HepG2 (cell line): ENCODE measurements around the gene MTTP.

Experiments
- ATF7 ChIP-seq, 2 experiments: fragments of 450-650 bp in 1 of 2; sonication (generic) in 1 of 2; formaldehyde crosslinking in 1 of 2; IDR thresholded peaks; 2 replicates each; pipeline versions ENCODE4 v1.4.0 to v1.6.1; 2016 to 2020; ENCODE audit warnings: antibody characterized with exemption in 1 of 2, mild to moderate bottlenecking in 1 of 2, missing genetic modification reagents in 1 of 2
- CTCF ChIP-seq: sonication (generic); formaldehyde crosslinking; IDR thresholded peaks from 2 replicates; pipeline ENCODE4 v1.5.0; 2020; ENCODE audit warnings: mild to moderate bottlenecking, missing genetic modification reagents, moderate library complexity
- EP300 ChIP-seq, 3 experiments: sonication (generic) in 1 of 3; formaldehyde crosslinking in 1 of 3; IDR thresholded peaks; 2 replicates each; pipeline versions ENCODE4 v1.5.1 to v1.6.1; 2011 to 2020; ENCODE audit warnings: low read depth in 2 of 3, low read length in 2 of 3, borderline replicate concordance in 1 of 3, improper control_type of control experiment in 1 of 3, mild to moderate bottlenecking in 1 of 3, missing genetic modification reagents in 1 of 3, moderate library complexity in 1 of 3
- MTA3 ChIP-seq: sonication (generic); formaldehyde crosslinking; IDR thresholded peaks from 2 replicates; pipeline ENCODE4 v1.4.0; 2020; ENCODE audit warnings: missing genetic modification reagents
- NFRKB ChIP-seq: fragments of 450-650 bp; IDR thresholded peaks from 2 replicates; pipeline ENCODE4 v1.6.1; 2017
- TAF1 ChIP-seq: sonication (generic); formaldehyde crosslinking; IDR thresholded peaks from 2 replicates; pipeline ENCODE4 v1.4.0; 2020; ENCODE audit warnings: missing genetic modification reagents

DNA sequence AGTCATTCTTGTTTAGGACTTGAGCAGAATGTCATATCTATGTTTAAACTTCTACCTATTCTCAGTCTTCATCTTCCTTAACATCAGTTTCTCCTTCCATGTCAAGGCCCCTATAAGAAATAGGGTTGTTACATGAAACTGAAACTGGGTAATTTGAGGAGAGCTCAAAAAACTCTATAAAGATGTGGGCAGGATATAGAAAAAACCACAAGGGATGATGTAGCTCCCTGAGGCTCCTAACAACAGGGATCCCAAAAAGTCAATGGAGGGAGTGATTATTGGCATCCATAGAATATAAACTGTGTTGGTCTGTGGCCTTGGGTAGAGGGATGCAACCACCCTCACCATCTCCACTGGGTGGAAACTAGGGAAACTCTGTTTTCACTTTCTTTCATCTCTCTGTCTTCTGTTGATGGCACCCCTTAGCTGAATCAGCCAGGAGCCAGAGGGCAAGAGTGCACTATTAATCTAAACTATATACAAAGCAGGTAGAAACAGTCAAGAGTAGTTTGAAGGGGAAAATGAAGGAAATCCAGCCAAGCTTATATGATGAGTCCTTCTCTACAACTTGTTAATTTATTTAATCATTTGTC lies 55.4 kb downstream of the MTTP start:
- no peak for TF ChIP-seq TAF1 (CRISPR knock-in tag)
- no peak for TF ChIP-seq NFRKB
- no peak for TF ChIP-seq CTCF
- no peak for TF ChIP-seq MTA3 (CRISPR knock-in tag)
- TF ChIP-seq ATF7 (IDR thresholded peaks at IDR 0.05), result no peak
- no peak for TF ChIP-seq ATF7 (CRISPR knock-in tag; IDR thresholded peaks at IDR 0.05)
- TF ChIP-seq EP300 (IDR thresholded peaks at IDR 0.05; ENCODE audit: low read depth in 2 of 2, low read length in 2 of 2), result no peak
- TF ChIP-seq EP300 (CRISPR knock-in tag; IDR thresholded peaks at IDR 0.05; ENCODE audit: borderline replicate concordance), result no peak
